HG03457 (cell line): ENCODE measurements around the gene DSPP.

ENCODE experiments used
- ATAC-seq: cut with Tn5 transposase; IDR thresholded peaks from one replicate; pipeline ENCODE4 v1.9.1; 2021; ENCODE audit warnings: moderate number of reproducible peaks; ENCODE audit not compliant: unreplicated experiment

Gene DSPP

DNA sequence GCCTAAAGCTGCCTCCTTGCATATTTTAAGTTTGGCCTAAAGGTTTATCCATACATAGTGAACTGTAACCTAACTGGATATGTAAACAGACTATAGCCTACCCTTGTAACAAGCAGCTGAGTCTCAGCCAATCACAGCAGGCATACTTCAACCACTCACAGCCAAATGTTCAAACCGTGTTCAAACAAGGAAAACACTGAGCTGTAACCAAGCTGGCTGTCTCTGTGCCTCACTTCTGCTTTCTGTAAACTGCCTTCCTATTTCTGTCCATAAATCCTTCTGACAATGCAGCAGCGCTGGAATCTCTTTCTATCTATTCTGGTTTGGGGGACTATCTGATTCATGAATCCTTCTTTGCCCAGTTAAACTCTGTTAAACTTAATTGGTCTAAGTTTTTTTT, 16.4 kb downstream of the DSPP start:
- ATAC-seq, result no peak

DNA sequence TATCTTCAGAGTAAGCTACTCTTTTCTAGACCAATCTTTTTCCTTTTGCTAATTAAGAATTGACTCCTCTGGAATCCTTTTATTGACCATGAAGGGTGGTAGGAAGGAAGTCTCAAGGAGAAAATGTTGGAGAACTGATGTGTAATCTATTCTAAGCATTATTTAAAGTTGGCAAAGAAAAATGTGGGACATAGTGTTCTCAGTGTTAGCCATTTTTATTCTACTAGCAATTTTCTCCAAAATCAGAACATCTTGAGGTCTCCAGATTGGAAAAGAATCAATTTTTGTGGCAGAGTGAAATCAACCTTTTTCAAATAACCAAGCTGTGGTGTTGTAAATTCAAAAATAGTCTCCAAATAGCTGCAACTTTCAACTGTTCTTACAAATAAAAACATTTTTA, 23.3 kb downstream of the DSPP start:
- no peak for ATAC-seq

DNA sequence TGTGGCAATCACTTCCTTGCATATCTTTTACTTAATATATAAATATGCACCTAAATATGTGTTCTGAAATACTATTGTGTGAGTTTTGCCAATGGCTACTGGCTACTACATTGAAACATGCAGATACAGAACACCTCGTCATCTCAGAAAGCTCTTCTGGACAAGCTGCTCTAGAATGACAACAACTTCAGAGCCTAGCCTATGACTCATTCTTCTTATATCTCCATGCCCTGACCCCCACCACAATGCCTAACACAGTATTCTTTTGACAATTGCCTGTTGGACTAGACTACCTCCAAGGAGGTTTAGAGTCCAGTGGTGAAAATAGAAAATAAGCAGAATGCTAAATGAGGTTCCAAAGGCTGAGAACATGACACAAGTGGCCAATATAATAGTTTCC, 24.1 kb downstream of the DSPP start:
- ATAC-seq, result no peak

DNA sequence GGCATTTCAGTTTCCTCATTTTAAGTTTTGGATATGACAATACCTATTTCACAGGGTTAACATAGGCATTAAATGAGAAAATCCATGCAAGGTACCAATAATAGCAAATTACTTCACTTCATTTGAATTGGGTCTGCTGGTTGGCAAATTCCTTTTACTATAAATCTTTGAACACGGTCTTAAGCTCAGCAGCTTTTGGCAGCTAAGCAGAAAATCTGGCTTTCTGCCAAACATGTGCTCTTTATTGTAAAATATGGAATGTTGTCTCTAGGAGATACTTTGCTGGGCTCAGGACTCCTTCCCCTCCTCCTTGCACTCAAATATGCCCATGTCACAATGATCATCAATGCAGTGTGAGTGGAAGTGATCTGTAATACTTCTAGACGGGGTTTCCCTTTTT, 24.9 kb downstream of the DSPP start:
- ATAC-seq, result no peak

DNA sequence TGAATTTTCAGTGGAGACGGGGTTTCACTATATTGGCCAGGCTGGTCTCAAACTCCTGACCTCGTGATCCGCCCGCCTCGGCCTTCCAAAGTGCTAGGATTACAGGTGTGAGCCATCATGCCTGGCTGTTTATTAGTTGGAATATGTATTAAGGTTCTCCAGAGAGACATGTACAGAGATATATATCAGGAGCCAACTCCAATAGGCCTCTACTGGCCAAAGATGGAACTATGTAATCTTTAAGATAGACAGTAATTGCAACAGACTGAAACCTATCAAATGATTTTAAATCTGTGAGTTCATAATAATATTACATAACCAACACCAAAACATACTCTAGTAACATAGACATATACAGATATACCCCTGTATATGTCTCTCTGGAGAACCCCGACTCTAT, 36.0 kb downstream of the DSPP start:
- no peak for ATAC-seq

DNA sequence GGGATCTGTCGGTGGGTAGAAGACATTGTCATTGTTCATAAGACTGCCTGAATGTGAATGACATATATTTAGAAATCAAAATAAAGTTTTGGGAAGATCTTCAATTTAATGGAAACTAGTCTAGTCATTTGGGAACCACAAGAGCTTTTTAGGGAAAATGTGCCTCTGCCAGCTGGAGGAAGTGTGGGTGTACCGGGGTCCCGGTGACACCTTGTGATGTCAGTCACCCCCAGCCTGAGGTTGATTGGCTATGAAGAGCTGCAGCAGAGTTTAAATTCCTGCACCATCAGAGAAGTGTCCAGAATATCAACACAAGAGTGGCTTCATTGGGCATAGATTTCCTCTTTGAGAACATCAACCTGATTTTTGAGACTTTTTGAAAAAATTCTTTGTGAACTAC, 41.7 kb downstream of the DSPP start, which contains the start of gene DMP1:
Gene DMP1 (plus strand): TSS at position 301 of the 400 bp plus-strand sequence. CDS start 6,213 bp downstream, outside the sequence.
- ATAC-seq, result no peak

DNA sequence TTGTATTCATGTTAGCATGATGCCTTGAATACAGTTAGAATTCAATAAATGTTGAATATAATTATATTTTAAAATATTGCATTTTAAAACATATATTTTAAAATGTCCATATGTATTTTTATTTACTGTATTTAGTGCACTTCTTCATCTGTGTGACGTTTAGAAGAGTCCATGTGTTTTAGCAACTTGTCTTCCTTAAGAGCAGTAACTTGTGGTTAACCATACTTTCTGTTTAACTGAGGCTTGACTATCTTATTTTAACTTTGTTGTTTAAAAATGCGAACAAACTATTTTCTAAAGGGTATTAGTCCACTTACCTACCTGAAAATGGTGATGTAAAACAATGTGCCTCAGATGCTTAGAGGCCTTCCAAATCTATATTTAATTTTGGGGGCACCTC, 42.6 kb downstream of the DSPP start:
- no peak for ATAC-seq

DNA sequence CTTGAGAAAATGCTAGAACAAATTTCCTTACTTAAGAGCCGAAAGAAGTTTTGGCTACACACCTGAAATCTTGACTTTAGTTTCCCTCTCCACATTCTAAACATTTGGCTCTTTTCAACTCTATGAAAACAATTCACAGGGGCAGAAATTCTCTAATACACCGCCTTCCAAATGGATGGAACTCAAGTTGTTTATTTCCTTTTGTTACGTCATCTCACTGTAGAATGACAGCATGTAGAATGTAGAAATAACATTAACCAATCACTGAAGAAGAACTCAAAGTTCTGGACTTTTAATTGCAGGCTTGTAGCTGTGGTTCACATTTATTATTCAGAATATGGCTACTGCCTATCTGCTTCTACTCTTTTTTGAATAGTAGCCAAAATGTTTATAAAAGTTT, 43.6 kb downstream of the DSPP start:
- no peak for ATAC-seq

DNA sequence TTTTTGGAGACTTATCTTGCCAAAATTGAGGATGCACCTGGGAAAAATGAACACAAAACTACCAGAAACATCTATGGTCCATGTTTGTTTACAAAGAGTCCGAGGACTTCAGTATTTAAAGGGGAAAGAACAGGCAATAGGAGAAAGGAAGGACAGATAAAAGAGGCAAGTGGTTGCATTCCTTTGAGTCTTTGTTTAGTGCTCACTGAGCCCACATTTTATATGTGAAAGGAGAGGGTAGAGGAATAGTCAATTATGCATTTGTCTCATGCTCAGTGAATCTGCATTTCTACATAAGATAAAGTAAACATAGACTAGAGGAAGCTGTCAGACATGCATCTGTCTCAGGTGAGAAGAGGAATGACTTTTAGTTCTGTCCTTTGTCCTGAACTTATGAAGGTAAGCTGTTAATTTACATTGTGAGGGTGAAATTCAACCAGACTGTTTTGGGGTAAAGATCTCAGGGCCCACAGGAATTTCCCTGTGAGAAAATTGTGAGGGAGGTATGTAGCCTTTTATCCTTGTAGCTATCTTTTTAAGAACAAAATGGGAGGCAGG, 46.2 kb downstream of the DSPP start:
- ATAC-seq, result no peak

DNA sequence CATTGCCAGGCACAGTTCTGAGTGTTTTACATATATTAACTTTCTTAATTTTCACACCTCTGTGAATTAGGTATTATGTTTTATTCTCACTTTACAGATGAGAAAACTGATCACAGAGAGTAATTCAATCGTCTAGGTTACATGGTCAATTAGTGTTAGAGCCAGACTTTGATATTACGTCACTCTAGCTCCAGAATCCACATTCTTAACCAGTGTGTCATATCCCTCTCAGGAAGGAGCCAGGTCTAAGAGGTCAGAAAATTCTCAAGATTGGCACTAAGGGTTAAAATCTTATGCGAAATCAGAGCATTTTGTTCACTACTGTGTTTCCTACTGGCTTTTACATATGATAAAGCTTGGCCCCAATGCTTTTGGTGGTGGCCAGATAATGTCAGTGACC, 49.2 kb downstream of the DSPP start:
- ATAC-seq, result no peak

DNA sequence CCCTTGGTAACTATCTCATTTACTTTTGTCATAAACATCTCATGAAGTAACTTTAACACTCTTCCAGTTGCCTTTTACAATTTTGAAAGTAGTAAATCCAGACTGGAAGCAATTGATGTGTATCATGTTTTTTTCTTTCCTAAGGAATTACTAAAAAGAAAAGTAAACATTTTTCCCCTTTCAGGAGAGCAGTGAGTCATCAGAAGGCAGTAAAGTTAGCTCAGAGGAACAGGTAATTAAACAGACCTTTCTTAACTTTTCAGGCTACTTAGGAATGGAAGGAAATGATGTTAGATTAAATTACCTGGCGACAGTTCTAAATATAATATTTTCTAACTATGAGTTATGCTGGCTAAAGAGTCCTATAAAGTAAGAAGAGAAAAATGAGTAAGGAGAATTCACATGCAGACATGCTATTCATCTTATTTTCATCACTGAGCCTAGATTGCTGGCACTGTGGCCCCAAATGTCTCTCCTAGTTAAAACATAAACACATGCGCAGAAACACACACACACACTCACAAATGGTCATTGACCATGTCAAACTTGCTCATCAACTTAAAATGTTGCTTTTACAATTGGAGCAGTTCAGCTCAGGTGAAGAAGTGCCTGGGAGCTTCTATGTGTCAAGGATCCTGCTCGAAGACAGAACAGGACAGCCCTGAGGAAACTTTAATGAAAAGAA, 51.1 kb downstream of the DSPP start:
- no peak for ATAC-seq

DNA sequence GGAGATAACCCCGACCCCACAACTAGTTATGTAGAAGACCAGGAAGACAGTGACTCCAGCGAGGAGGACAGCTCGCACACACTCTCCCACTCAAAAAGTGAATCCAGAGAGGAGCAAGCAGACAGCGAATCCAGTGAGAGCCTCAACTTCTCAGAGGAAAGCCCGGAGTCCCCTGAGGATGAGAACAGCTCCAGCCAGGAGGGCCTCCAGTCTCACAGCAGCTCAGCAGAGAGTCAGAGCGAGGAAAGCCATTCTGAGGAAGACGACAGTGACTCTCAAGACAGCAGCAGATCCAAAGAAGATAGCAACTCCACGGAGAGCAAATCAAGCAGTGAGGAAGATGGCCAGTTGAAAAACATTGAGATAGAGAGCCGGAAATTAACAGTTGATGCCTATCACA, 54.5 kb downstream of the DSPP start:
- ATAC-seq, result no peak
